ENCODE data around the gene BTC.

- TF ChIP-seq, protein P1, sequence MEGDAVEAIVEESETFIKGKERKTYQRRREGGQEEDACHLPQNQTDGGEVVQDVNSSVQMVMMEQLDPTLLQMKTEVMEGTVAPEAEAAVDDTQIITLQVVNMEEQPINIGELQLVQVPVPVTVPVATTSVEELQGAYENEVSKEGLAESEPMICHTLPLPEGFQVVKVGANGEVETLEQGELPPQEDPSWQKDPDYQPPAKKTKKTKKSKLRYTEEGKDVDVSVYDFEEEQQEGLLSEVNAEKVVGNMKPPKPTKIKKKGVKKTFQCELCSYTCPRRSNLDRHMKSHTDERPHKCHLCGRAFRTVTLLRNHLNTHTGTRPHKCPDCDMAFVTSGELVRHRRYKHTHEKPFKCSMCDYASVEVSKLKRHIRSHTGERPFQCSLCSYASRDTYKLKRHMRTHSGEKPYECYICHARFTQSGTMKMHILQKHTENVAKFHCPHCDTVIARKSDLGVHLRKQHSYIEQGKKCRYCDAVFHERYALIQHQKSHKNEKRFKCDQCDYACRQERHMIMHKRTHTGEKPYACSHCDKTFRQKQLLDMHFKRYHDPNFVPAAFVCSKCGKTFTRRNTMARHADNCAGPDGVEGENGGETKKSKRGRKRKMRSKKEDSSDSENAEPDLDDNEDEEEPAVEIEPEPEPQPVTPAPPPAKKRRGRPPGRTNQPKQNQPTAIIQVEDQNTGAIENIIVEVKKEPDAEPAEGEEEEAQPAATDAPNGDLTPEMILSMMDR (IDR thresholded peaks at IDR 0.05; ENCODE audit: low read depth, low read length, poor library complexity, severe bottlenecking) = no peak
- no peak for TF ChIP-seq EZH2phosphoT487 (IDR thresholded peaks at IDR 0.05; ENCODE audit: borderline replicate concordance, low read length)
These were observed 21.5 kb downstream of the BTC start for GRCh38 chr4:74772783-74773182.

All from DOHH2 (cell line).